Renal cortex interstitium (tissue), 11 donors: ENCODE results near the gene SERPINB7. TPM values are rescaled to one million over a fixed set of nuclear protein-coding genes. Genes with fewer than 3 reads are reported as not detected.
A peak's percentile ranks its signal among the peaks of the same experiment; 100 is the strongest.

Experiments
- DNase-seq, 11 donors: peaks; one replicate each; pipeline ENCODE4 v3.0.0-alpha.2; 2013; ENCODE audit warnings: low read depth in 9 of 11, low spot score in 4 of 11; ENCODE audit errors: extremely low read depth in 1 of 11
- polyA plus RNA-seq, 3 donors: library from polyadenylated mRNA; unstranded; fragments of 120-200 nt; gene quantifications; one replicate each; pipeline ENCODE4 v1.2.1, GENCODE V29; 2013; ENCODE audit not compliant: insufficient read length in 3 of 3

SERPINB7 gene
- polyA plus RNA-seq, 3 donors: 0.50 to 0.98 (median 0.50) TPM

- DNase-seq: no peak
These were observed 8.2 kb downstream of the SERPINB7 start for GRCh38 chr18:63783394-63783793.

- DNase-seq: peak in 9 of 11 donors; percentile 15 to 51 (median 28)
These were observed 9.7 kb downstream of the SERPINB7 start for GRCh38 chr18:63784787-63785452.

GRCh38 chr18:63787673-63788072 is 12.5 kb downstream of the SERPINB7 start:
- no peak for DNase-seq

- DNase-seq: no peak
These were observed 13.4 kb downstream of the SERPINB7 start for GRCh38 chr18:63788447-63789096.

GRCh38 chr18:63789327-63789726 is 14.1 kb downstream of the SERPINB7 start:
- DNase-seq: no peak

GRCh38 chr18:63795606-63796005 is 20.4 kb downstream of the SERPINB7 start:
- no peak for DNase-seq

- DNase-seq: no peak
These were observed 24.0 kb downstream of the SERPINB7 start for GRCh38 chr18:63799189-63799588.

- no peak for DNase-seq
These were observed 26.1 kb downstream of the SERPINB7 start for GRCh38 chr18:63801343-63801742.

GRCh38 chr18:63808125-63808524 is 32.9 kb downstream of the SERPINB7 start:
- no peak for DNase-seq

GRCh38 chr18:63817441-63818051 is 42.3 kb downstream of the SERPINB7 start:
- DNase-seq: no peak

- DNase-seq: no peak
These were observed 43.0 kb downstream of the SERPINB7 start for GRCh38 chr18:63818212-63818611.

- DNase-seq: peak in 1 of 11 donors; percentile 0
These were observed 44.6 kb downstream of the SERPINB7 start for GRCh38 chr18:63819786-63820185.

- DNase-seq: no peak
These were observed 45.5 kb downstream of the SERPINB7 start for GRCh38 chr18:63820694-63821093.

GRCh38 chr18:63823516-63824219 is 48.5 kb downstream of the SERPINB7 start:
- no peak for DNase-seq

- DNase-seq: no peak
These were observed 49.0 kb downstream of the SERPINB7 start for GRCh38 chr18:63824220-63824525.

- DNase-seq: no peak
These were observed 52.9 kb downstream of the SERPINB7 start for GRCh38 chr18:63828120-63828519.

- no peak for DNase-seq
These were observed 53.4 kb downstream of the SERPINB7 start for GRCh38 chr18:63828656-63829055.

- DNase-seq: no peak
These were observed 54.7 kb downstream of the SERPINB7 start for GRCh38 chr18:63829886-63830285.

GRCh38 chr18:63831080-63831788 is 56.0 kb downstream of the SERPINB7 start:
- DNase-seq: no peak
